HG02938 (cell line): ENCODE data around the gene CCDC182.

Source experiments
- ATAC-seq: cut with Tn5 transposase; IDR thresholded peaks from one replicate; pipeline ENCODE4 v1.9.1; 2021; ENCODE audit warnings: mild to moderate bottlenecking, moderate library complexity; ENCODE audit not compliant: unreplicated experiment

Gene CCDC182

GRCh38 chr17:57701124-57701523 lies 44.0 kb downstream of the CCDC182 start:
- no peak for ATAC-seq

- no peak for ATAC-seq
Observed at GRCh38 chr17:57699751-57700219, 45.3 kb downstream of the CCDC182 start.

- ATAC-seq, result no peak
Observed at GRCh38 chr17:57697891-57698711, 47.0 kb downstream of the CCDC182 start.

GRCh38 chr17:57697197-57697596 lies 47.9 kb downstream of the CCDC182 start:
- no peak for ATAC-seq

- ATAC-seq, result no peak
Observed at GRCh38 chr17:57696050-57696449, 49.0 kb downstream of the CCDC182 start.
